Cardiac fibroblast (primary cell): Measurements from ENCODE around the gene DUSP19.
"Not testable (repeated sequence)": the region's sequence is repeated elsewhere in the genome, so short reads cannot be mapped to it uniquely, and the experiment has no call there.

Experiments
- DNase-seq, 2 donors: peaks; one replicate each; pipeline versions ENCODE4 v3.0.0 to v3.0.0-alpha.2; 2010; ENCODE audit warnings: low read depth in 2 of 2
- H3K4me3 ChIP-seq, 2 donors: replicated peaks in 1 of 2; 1 replicate in 1 of 2; 2 replicates in 1 of 2; pipeline ENCODE4 v1.5.1; 2011; ENCODE audit warnings: low read depth in 2 of 2, low read length in 2 of 2, mild to moderate bottlenecking in 2 of 2, moderate library complexity in 1 of 2
- TF ChIP-seq, protein P1 (sequence below): IDR thresholded peaks from one replicate; pipeline ENCODE4 v1.5.1; 2011; ENCODE audit warnings: low read depth, mild to moderate bottlenecking, low read length, inconsistent platforms

Gene DUSP19

DNA sequence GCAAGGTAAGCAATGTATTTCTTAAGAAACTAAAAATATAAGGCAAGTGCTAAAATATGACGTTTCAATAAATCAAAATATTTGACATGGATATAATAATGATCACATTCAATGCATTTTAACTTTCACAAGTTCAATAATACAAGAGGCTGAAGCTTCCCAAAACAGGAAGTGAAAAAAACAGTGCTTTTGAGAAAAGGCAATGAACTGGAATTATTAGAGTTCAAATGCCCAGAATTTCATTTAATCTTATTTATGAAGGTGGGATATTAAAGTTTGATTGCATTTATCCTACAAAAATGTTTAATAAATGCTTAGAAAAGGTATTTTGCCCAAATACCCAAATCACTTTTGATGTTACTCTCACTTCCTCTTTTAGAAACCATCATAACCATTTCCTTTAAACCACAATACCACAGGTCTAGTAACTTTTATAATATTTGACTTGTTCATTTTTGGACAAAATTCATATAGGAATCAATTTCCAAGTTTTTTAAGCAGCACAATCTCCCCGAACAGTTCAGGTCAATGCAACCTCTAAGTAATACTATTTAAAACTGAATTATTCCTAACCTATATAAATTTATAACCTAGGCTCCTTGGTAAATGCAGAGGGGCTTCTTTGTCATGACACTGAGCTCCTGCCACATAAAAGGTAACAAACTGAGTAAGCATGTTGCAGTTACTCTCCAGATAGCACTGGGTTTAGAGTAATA lies 42.4 kb upstream of the DUSP19 start:
- DNase-seq: peak in 1 of 2 donors; percentile 26
- H3K4me3 ChIP-seq: peak overlapping the region; percentile 68 to 70
- TF ChIP-seq, protein P1, sequence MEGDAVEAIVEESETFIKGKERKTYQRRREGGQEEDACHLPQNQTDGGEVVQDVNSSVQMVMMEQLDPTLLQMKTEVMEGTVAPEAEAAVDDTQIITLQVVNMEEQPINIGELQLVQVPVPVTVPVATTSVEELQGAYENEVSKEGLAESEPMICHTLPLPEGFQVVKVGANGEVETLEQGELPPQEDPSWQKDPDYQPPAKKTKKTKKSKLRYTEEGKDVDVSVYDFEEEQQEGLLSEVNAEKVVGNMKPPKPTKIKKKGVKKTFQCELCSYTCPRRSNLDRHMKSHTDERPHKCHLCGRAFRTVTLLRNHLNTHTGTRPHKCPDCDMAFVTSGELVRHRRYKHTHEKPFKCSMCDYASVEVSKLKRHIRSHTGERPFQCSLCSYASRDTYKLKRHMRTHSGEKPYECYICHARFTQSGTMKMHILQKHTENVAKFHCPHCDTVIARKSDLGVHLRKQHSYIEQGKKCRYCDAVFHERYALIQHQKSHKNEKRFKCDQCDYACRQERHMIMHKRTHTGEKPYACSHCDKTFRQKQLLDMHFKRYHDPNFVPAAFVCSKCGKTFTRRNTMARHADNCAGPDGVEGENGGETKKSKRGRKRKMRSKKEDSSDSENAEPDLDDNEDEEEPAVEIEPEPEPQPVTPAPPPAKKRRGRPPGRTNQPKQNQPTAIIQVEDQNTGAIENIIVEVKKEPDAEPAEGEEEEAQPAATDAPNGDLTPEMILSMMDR: no peak

DNA sequence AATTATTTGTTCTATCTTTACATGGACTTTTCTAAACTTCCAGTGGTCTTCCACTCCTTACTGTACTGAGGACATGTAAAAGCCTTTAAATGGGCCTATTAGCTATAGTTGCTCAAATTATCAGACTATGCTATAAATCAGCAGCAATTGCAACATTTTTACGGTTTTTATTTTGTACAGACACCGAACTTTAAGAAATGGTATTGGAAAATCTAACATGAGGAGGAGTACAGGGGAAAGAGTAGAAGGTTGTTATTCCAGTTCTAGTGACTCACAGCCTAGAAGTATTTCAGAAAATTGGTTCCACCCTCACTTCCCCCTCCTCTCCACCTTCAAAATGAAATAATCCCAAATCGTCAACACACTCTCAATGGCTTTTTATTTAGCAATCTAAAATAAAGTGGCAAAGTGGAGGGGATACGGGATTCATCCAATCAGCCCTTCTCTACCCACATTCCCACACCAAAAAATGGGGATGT lies 41.4 kb upstream of the DUSP19 start:
- DNase-seq: peak; percentile 41 to 60
- H3K4me3 ChIP-seq: peak overlapping the region; percentile 68 to 70
- TF ChIP-seq, protein P1: no peak

DNA sequence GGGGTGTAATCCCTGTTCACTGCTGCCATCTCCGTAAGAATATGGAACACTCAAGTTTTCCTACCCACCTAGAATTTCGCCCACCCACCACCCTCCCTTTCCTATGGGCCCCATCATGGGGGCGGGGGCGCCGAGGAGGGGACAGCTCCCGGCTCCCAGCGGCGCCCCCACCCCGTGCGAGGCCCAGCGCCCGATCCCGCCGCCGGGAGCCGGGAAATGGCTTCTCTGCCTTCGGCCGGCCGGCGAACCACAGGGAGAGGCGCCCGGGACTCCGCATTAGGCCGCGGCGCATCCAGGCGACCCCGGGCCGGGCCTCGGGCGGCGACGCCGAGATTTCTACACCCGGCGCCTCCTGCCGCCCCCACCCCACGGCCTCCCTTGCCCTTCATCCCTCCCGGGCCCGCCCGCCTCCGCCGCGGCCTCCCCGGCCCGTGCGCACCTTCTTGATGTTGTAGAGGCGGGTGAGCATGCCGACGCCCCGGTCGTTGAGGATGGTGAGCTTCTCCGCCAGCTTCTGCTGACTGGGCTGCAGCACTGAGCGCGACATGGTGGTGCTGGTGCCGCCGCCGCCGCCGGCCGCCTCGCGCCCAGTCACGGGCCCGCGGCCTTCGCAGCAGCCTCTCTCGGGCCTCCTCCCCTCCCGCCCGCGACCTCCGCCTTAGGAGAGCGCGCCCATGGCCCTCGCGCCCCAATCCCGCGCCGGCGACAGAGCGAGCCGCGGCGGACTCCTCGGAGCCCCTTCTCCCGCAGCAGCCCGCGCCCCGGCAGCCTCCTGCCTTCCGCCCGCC lies 40.8 kb upstream of the DUSP19 start:
- peak overlapping the region; percentile 68 to 70 for H3K4me3 ChIP-seq
- DNase-seq: no peak
- TF ChIP-seq, protein P1: no peak

DNA sequence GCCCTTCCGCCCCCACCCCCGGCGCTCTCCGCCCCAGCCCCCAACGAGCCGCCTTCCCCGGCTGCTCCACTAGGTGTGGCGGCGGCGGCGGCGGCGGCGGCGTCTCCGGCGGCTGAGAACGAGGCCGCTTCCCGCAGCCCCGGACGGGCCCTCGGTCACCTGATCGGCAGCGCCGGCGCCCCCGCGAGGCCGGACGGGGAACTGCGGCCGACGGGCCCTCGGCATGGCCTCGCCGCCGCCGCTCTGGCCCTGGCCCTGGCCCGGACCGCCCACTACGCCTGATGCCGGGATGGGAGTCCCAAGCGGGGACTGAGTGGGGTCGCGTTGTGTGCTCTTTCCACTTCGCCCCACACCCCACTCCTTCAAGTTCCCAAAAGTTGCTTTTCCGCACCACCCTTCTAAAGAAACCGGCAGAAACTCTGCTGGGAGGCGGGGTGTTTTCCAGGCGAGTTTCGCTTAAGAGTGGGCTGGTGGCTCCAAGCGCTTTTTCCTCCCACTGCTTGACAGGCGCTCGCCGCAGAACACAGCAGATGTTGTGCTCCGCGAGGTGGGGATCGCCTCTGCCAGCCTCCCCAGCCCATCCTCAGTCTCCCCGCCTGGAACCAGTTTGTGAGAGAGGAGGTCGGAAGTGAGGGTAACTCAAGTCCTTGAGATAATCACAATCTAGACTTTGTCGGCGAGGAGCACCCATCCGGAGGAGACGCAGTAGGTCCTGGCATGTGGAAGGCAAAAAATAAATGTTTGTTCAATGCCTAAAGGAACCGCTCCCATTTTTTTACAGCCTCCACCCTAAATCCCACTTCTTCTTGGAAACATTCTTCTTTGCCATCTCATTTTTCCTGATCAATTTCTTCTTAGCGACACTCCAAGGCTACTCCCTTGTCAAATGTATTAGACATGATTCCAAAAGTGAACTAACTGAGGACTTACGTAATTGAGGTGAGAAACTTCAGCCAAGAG lies 39.9 kb upstream of the DUSP19 start, which contains the start of gene NCKAP1:
Gene NCKAP1 (minus strand): TSS at position 117 of the 960 bp plus-strand sequence. CDS start 358 bp downstream, outside the sequence.
- H3K4me3 ChIP-seq: peak within 1 kb of the TSS; percentile 68 to 70
- TF ChIP-seq, protein P1: peak; percentile 33
- DNase-seq: peak; percentile 82 to 92

DNA sequence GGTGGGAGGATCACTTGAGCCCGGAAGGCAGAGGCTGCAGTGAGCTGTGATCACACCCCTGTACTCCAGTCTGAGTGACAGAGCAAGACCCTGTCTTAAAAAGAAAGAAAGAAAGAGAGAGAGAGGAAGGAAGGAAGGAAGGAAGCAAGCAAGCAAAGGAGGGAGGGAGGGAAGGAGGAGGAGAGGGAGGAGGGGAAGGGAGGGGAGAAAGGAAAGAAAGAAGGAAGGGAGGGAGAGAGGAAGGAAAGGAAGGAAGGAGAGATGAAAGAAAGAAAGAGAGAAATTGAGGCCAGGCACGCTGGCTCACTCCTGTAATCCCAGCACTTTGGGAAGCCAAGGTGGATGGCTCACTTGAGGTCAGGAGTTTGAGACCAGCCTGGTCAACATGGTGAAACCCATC lies 37.9 kb upstream of the DUSP19 start:
- H3K4me3 ChIP-seq: no peak overlapping the region
- TF ChIP-seq, protein P1: no peak
- no peak for DNase-seq

DNA sequence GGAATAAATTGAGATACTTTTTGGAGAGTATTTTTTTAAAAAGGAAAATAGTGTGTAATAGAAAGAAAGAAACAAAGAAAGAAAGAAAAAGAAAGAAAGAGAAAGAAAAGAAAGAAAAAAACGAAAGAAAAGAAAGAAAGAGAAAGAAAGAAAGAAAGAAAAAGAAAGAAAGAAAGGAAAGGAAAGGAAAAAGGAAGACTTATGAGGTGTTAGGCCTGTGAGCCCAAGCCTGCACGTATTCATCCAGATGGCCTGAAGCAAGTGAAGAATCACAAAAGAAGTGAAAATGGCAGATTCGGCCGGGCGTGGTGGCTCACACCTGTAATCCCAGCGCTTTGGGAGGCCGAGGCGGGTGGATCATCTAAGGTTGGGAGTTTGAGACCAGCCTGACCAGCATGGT lies 35.0 kb upstream of the DUSP19 start:
- not testable (repeated sequence) for DNase-seq, H3K4me3 ChIP-seq

DNA sequence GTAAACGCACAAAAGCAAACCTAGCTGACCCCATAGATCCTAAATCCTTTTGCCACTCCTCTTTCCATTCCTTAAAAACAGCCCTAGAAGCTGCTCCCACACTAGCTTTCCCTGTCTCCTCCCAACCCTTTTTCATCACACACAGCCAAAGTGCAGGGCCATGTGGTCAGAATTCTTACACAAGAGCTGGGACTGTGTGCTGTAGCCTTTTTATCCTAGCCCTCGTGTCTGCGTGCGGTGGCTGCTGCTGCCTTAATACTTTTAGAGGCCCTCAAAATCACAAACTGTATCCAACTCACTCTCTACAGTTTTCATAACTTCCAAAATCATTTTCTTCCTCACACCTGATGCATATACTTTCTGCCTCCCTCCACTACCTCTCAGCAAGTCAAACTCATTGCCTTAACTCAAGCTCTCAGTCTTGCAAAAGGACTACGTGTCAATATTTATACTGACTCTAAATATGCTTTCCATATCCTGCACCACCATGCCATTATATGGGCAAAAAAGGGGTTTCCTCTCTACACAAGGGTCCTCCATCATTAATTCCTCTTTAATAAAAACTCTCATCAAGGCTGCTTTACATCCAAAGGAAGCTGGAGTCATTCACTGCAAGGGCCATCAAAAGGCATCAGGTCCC lies 30.9 kb upstream of the DUSP19 start:
- not testable (repeated sequence) for H3K4me3 ChIP-seq, DNase-seq
